K562 (cell line): ENCODE measurements around the gene TSPAN1. TPM values are rescaled to one million over a fixed set of nuclear protein-coding genes. Genes with fewer than 3 reads are reported as not detected.
A peak's percentile ranks its signal among the peaks of the same experiment; 100 is the strongest.

Experiments used
- ARNT ChIP-seq, 2 experiments: fragments of 450-650 bp; IDR thresholded peaks; 2 replicates each; pipeline ENCODE4 v1.6.1; 2016; ENCODE audit warnings: mild to moderate bottlenecking in 1 of 2
- COPS2 ChIP-seq: fragments of 450-650 bp; conservative IDR thresholded peaks from 2 replicates; pipeline ENCODE4 v1.6.1; 2016; ENCODE audit warnings: mild to moderate bottlenecking, moderate library complexity
- EP400 ChIP-seq: fragments of 450-650 bp; IDR thresholded peaks from 2 replicates; pipeline ENCODE4 v1.6.1; 2017; ENCODE audit warnings: antibody characterized with exemption, mild to moderate bottlenecking, moderate library complexity
- FIP1L1 ChIP-seq: fragments of 200-400 bp; formaldehyde crosslinking; IDR thresholded peaks from 2 replicates; pipeline ENCODE4 v1.6.1; 2018; ENCODE audit warnings: mild to moderate bottlenecking, low read depth, low read length; ENCODE audit not compliant: poor library complexity, severe bottlenecking
- HMG20A ChIP-seq: fragments of 450-650 bp; formaldehyde crosslinking; conservative IDR thresholded peaks from 2 replicates; pipeline ENCODE4 v1.4.0; 2020; ENCODE audit warnings: mild to moderate bottlenecking, mixed read lengths
- MEF2A ChIP-seq: IDR thresholded peaks from 2 replicates; pipeline ENCODE4 v1.6.1; 2011; ENCODE audit warnings: low read depth, mild to moderate bottlenecking, low read length, moderate library complexity; ENCODE audit not compliant: control insufficient read depth
- MTA3 ChIP-seq: fragments of 450-650 bp; formaldehyde crosslinking; IDR thresholded peaks from 2 replicates; pipeline ENCODE4 v1.6.1; 2017; ENCODE audit warnings: mild to moderate bottlenecking, borderline replicate concordance
- MXI1 ChIP-seq: IDR thresholded peaks from 2 replicates; pipeline ENCODE4 v1.6.1; 2011; ENCODE audit warnings: low read depth, mild to moderate bottlenecking, improper control_type of control experiment, low read length
- NCOA4 ChIP-seq: fragments of 450-650 bp; IDR thresholded peaks from 2 replicates; pipeline ENCODE4 v1.6.1; 2018; ENCODE audit warnings: mild to moderate bottlenecking; ENCODE audit not compliant: partially characterized antibody
- NR2C1 ChIP-seq, 2 experiments: fragments of 450-650 bp; IDR thresholded peaks; 2 replicates each; pipeline ENCODE4 v1.6.1; 2017; ENCODE audit warnings: mild to moderate bottlenecking in 2 of 2, antibody characterized with exemption in 1 of 2, inconsistent platforms in 1 of 2, missing compliant biosample characterization in 1 of 2, missing genetic modification characterization in 1 of 2
- POLR2AphosphoS5 ChIP-seq: IDR thresholded peaks from 2 replicates; pipeline ENCODE4 v1.6.1; 2011; ENCODE audit warnings: mild to moderate bottlenecking, low read depth, low read length, moderate library complexity; ENCODE audit not compliant: control insufficient read depth, insufficient read depth
- SLC30A9 ChIP-seq: fragments of 250-450 bp; sonication (Bioruptor Pico); IDR thresholded peaks from 2 replicates; pipeline ENCODE4 v1.8.0; 2022; ENCODE audit warnings: mild to moderate bottlenecking, moderate library complexity
- SMARCA5 ChIP-seq: fragments of 450-650 bp; IDR thresholded peaks from 2 replicates; pipeline ENCODE4 v1.6.1; 2016
- SPI1 ChIP-seq: IDR thresholded peaks from 2 replicates; pipeline ENCODE4 v1.6.1; 2011; ENCODE audit warnings: low read depth, low read length, control low read depth, borderline replicate concordance
- TCF7 ChIP-seq: sonication (generic); IDR thresholded peaks from 2 replicates; pipeline ENCODE4 v1.6.1; 2016; ENCODE audit warnings: antibody characterized with exemption, borderline replicate concordance
- ZNF124 ChIP-seq: sonication (generic); formaldehyde crosslinking; IDR thresholded peaks from 2 replicates; pipeline ENCODE4 v1.8.1; 2022; ENCODE audit warnings: missing genetic modification reagents
- ZNF766 ChIP-seq: fragments of 200-800 bp; sonication (Bioruptor generic); conservative IDR thresholded peaks from 2 replicates; pipeline ENCODE4 v1.6.1; 2016; ENCODE audit warnings: missing genetic modification characterization, missing compliant biosample characterization
- ZNF830 ChIP-seq: fragments of 250-450 bp; sonication (Bioruptor Pico); IDR thresholded peaks from 2 replicates; pipeline ENCODE4 v1.5.0; 2021; ENCODE audit warnings: mild to moderate bottlenecking
- polyA plus RNA-seq, 8 experiments: library from polyadenylated mRNA; depleted of rRNA in 4 of 8; stranded (reverse) in 5 of 8; unstranded in 3 of 8; fragments of >200 nt; fragmentation: Nextera tagmentation in 2 of 8; fragmentation: Illumina TruSeq in 1 of 8; extraction: Ambion mirVana in 2 of 8; extraction: Trizol in 1 of 8; gene quantifications; 2 replicates each; pipeline versions ENCODE4 v1.2.1 to v1.2.3, GENCODE V29; 2011 to 2014; ENCODE audit warnings: inconsistent platforms in 1 of 8, missing spikeins in 1 of 8
- total RNA-seq, 7 experiments: library from RNA; depleted of rRNA in 6 of 7; stranded (reverse); fragments of >200 nt in 6 of 7; fragmentation: Illumina TruSeq in 2 of 7; extraction: Trizol in 2 of 7; gene quantifications; 2 replicates each; pipeline versions ENCODE4 v1.2.1 to v1.2.3, GENCODE V29; 2011 to 2021; ENCODE audit warnings: low replicate concordance in 1 of 7
- TF ChIP-seq, protein P1 (sequence below): fragments of 450-650 bp; IDR thresholded peaks from 2 replicates; pipeline ENCODE4 v1.6.1; 2018; ENCODE audit not compliant: partially characterized antibody
- TF ChIP-seq, protein P2 (sequence below): fragments of 450-650 bp; IDR thresholded peaks from 2 replicates; pipeline ENCODE4 v1.6.1; 2016; ENCODE audit warnings: borderline replicate concordance
- TF ChIP-seq, protein P3 (sequence below): sonication (generic); IDR thresholded peaks from 2 replicates; pipeline ENCODE4 v1.6.1; 2016

Gene TSPAN1
- total and polyA plus RNA-seq, 9 of the 15 experiments (the other 6 are each of a cell fraction or from before 2014, with no cell fraction given): 0.58 TPM; not detected in 8

DNA sequence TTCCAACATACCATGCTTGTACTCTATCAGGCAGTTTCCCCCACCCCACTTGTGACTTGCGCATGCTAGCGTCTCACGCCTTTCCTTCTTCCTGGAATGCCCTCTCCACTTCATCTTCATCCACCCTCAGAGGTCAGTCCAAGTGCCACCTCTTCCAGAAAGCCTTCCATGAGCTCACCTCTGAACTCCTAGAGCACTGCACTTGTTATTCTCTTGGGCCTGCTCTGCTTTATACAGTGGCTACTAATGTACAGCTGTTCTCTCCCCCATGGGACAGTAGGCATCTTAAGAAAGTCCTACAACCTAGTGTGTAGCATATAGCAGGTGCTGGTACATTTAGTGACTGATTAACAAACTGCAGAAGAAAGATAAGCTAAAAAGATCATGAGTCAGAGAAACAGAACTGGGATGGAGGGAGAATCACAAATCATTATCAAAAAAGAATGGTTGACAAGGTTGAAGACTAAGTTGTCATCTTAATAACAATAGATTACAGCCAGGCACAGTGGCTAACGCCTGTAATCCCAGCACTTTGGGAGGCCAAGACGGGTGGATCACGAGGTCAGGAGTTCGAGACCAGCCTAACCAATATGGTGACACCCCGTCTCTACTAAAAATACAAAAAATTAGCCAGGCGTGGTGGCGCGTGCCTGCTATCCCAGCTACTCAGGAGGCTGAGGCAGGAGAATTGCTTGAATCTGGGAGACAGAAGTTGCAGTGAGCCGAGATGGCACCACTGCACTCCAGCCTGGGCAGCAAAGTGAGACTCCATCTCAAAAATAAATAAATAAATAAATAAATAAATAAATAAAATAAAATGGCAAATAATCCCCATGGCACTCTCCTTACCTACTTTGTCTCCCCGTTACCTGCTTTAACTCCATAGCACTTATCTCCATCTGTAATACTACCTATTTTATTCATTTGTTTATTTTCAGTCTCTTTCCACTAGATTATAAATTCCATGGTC is 16.3 kb upstream of the TSPAN1 start (continued):
- TF ChIP-seq MTA3 (peak; percentile 90), FIP1L1 (no peak), ZNF124 (no peak), MXI1 (peak; percentile 66; the same call in 1 of the 2 replicates), COPS2 (no peak), MEF2A (peak; percentile 54; the same call in 1 of the 2 replicates), SLC30A9 (CRISPR knock-in tag) (no peak), HMG20A (CRISPR knock-in tag) (no peak), SMARCA5 (peak; percentile 98), ZNF766 (CRISPR knock-in tag) (peak; percentile 95), NR2C1 (IDR thresholded peaks at IDR 0.05) (peak; percentile 56), NR2C1 (tag; IDR thresholded peaks at IDR 0.05) (peak; percentile 64; the same call in 1 of the 2 replicates), TCF7 (peak; percentile 41; the same call in 1 of the 2 replicates), ARNT (IDR thresholded peaks at IDR 0.05) (peak; percentile 91 to 99; a peak in 3 of 4 replicates), SPI1 (no peak), NCOA4 (peak; percentile 84), POLR2AphosphoS5 (peak; percentile 98), ZNF830 (no peak), EP400 (peak; percentile 62)
- TF ChIP-seq, protein P1, sequence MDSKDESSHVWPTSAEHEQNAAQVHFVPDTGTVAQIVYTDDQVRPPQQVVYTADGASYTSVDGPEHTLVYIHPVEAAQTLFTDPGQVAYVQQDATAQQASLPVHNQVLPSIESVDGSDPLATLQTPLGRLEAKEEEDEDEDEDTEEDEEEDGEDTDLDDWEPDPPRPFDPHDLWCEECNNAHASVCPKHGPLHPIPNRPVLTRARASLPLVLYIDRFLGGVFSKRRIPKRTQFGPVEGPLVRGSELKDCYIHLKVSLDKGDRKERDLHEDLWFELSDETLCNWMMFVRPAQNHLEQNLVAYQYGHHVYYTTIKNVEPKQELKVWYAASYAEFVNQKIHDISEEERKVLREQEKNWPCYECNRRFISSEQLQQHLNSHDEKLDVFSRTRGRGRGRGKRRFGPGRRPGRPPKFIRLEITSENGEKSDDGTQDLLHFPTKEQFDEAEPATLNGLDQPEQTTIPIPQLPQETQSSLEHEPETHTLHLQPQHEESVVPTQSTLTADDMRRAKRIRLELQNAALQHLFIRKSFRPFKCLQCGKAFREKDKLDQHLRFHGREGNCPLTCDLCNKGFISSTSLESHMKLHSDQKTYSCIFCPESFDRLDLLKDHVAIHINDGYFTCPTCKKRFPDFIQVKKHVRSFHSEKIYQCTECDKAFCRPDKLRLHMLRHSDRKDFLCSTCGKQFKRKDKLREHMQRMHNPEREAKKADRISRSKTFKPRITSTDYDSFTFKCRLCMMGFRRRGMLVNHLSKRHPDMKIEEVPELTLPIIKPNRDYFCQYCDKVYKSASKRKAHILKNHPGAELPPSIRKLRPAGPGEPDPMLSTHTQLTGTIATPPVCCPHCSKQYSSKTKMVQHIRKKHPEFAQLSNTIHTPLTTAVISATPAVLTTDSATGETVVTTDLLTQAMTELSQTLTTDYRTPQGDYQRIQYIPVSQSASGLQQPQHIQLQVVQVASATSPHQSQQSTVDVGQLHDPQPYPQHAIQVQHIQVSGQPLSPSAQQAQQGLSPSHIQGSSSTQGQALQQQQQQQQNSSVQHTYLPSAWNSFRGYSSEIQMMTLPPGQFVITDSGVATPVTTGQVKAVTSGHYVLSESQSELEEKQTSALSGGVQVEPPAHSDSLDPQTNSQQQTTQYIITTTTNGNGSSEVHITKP: peak; percentile 78
- TF ChIP-seq, protein P2, sequence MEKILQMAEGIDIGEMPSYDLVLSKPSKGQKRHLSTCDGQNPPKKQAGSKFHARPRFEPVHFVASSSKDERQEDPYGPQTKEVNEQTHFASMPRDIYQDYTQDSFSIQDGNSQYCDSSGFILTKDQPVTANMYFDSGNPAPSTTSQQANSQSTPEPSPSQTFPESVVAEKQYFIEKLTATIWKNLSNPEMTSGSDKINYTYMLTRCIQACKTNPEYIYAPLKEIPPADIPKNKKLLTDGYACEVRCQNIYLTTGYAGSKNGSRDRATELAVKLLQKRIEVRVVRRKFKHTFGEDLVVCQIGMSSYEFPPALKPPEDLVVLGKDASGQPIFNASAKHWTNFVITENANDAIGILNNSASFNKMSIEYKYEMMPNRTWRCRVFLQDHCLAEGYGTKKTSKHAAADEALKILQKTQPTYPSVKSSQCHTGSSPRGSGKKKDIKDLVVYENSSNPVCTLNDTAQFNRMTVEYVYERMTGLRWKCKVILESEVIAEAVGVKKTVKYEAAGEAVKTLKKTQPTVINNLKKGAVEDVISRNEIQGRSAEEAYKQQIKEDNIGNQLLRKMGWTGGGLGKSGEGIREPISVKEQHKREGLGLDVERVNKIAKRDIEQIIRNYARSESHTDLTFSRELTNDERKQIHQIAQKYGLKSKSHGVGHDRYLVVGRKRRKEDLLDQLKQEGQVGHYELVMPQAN: peak; percentile 24; the same call in 1 of the 2 replicates
- TF ChIP-seq, protein P3, sequence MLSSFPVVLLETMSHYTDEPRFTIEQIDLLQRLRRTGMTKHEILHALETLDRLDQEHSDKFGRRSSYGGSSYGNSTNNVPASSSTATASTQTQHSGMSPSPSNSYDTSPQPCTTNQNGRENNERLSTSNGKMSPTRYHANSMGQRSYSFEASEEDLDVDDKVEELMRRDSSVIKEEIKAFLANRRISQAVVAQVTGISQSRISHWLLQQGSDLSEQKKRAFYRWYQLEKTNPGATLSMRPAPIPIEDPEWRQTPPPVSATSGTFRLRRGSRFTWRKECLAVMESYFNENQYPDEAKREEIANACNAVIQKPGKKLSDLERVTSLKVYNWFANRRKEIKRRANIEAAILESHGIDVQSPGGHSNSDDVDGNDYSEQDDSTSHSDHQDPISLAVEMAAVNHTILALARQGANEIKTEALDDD: peak; percentile 98
